GM21528 (cell line): ENCODE measurements around the gene RPIA.
A peak's percentile ranks its signal among the peaks of the same experiment; 100 is the strongest.
"Not testable (repeated sequence)": the region's sequence is repeated elsewhere in the genome, so short reads cannot be mapped to it uniquely, and the experiment has no call there.

Source experiments
- ATAC-seq: cut with Tn5 transposase; IDR thresholded peaks from one replicate; pipeline ENCODE4 v1.9.1; 2021; ENCODE audit warnings: mild to moderate bottlenecking, moderate library complexity; ENCODE audit not compliant: unreplicated experiment, low FRiP score

The RPIA gene

DNA sequence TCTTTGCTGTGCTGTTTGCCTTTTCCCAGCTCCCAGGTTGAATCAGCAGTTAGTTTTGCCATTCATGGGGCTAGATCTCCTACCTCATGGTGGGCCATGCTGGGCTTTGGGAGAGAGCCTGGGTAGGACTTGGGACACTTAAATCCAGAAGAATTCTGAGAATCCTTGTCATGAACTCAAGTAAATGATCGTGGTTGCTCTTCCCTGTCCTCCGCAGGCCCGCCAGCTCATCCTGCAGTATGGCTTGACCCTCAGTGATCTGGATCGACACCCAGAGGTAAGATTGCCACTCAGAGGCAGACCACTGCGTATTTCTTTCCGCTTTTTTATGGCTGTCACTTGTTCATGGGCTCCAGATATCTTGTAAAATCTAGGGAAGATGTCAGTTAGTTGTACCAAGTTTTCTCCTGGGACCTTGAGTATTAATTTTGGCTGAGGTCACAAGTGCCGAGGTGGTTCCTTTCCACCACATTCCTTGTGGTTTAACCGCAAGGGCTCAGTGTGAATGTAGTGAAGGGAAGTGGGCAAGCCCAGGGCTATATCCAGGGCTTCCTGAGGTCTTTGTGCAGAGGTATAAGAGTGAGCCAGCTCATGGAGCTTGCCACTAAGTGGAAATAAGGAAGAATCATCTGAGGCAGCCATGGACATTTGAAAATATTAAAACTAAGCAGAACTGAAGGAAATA, 37.7 kb downstream of the RPIA start:
- no peak for ATAC-seq

DNA sequence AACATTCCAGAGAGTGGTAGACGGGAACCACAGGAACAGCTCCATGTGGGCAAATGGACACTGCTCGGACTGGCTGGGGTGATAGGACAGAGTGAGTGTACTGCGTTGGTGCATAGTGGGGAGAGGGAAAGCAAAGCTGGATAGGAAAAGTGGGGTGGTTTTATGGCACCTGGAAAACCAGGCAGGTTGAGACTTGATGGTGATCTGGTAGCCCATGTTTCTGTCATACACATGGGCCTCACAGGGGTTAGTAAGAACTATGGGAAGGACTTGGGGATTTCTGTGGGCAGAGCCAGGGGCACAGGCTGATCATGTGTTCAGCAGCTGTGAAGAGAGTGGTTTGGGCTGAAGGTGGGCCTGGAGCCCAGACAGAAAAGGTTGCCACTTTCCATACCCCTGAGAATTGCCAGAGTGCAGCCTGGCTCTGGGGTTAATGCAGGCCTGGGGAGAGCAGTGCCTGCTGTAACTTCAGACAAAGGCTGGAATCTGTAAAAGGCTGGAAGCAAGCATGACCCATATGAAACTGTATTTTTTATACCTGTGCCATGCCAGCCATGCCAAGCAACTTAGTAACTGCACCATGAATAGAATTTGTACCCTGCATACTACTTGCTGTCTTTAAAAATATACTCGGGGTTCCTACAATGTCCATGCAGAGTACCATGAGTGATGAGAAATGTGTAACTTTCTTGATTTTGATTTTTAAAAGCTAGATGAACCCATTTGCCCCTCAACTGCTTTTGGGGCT, 41.9 kb downstream of the RPIA start:
- ATAC-seq = no peak

DNA sequence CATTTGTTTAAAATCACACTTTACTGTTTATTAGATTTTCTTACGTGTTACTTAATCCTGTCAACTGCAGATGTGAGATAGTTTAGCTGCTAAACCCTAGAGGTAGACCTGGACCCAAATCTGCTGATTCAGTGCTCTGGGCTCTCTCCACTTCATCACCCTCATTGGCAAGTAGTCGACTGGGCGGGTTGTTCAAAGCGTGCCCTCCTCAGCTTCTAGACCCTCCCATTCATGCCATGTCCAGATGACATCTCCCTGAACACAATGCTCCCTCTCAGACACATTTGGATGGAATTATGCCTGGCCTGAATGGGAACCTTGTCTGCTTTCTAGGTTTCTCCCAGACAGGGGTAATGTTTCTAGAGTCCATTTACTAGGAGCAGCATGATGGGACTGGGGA, 43.7 kb downstream of the RPIA start:
- ATAC-seq = no peak

DNA sequence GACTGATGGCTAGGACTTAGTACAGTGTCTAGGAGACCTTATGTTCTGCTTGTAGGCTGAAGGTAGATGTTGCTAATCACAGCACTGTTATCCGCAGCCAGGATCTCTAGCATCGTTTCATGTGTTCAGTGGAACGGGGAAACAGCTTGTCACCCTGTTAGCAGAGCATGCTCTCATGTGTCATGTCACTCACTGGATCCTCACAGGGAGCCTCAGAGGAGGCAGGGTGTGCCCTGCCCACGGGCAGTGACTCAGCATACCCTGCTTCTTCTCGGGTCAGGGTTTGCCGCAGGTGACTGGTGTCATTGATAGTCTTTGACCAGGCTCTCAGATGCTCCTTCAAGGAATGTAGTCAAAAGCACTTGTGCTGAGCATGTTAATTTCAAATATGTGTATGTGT, 44.4 kb downstream of the RPIA start:
- ATAC-seq = no peak

DNA sequence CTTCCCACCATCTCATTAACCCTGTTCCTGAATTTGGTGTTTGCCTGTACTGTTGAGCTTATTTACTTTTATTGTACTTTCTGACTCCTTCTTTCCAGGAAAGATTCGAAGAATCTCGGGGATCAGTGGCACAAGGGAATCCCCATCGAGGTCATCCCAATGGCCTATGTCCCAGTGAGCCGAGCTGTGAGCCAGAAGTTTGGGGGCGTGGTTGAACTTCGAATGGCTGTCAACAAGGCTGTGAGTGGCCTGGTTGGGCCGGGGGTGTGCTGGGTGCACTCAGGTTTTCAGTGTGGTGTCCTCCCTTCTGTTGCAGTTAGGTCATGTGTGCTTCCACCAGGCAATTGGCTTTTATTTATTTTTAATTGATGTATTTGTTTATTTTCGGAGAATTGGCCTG, 45.0 kb downstream of the RPIA start:
- no peak for ATAC-seq

DNA sequence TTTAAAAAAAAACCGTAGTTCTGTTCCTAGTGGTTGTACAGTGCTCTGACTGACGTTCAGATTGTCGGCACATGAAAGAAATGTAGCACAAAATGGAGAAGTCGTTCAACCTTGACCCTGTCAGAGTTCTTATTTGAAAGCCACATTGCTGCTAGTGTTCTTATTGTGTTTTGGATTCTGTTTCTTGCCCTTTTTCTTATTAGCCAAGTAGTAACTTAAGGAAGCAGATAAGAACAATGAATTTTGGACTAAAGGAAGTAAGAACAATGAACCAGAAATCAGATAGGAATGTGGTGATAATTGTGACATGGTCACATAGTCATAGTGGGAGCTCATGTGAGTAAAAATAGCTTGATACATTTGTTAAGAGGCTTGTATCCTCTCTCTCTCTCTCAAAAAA, 45.9 kb downstream of the RPIA start:
- ATAC-seq = no peak

DNA sequence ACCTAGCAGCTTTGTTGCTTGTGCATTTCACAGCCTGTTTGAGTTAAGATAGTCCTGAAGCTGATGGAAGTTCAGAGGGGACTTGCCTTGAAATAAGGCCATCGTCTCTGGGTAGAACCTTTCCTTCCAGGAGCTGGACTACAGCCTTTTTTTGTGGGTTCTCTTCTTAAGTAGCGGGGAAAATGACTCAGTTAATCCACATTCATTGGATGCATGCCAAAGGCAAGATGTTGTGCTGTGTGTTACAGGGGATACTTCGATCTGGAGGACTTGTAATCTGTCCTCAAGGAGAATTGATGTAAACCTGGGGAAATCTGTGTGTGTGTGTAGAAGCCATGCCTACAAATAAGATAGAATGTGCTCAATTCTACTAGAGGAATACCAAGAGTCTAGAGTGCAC, 46.8 kb downstream of the RPIA start:
- no peak for ATAC-seq

DNA sequence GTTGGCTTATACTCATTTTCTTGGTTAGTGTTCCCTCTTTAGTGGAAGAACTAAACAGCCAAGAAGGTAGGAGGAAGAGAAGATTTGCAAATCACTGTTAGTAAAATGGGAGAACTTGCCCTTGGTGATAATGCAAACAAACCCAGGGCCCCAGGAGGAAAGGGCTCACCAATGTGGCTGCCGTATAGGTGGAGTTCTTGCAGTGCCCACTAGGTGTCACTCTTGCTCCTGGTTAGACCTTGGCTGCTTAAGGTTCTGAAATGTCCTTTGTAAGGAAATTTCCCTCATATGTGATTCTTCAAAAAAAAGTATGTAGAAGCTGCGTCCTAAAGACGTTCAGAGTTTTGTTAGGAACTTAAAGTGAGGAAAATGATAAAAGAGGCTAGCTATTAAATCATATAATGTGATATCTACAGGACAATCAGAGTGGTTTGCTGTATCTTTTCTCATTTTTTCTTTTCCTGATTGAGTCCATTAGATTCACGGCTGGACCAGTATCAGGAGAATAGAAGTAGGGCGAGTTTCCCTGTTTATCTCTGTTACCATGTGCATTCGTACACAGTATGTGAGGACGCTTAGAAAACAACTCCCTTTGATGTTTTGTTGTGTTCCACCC, 48.6 kb downstream of the RPIA start:
- ATAC-seq = peak; percentile 88

DNA sequence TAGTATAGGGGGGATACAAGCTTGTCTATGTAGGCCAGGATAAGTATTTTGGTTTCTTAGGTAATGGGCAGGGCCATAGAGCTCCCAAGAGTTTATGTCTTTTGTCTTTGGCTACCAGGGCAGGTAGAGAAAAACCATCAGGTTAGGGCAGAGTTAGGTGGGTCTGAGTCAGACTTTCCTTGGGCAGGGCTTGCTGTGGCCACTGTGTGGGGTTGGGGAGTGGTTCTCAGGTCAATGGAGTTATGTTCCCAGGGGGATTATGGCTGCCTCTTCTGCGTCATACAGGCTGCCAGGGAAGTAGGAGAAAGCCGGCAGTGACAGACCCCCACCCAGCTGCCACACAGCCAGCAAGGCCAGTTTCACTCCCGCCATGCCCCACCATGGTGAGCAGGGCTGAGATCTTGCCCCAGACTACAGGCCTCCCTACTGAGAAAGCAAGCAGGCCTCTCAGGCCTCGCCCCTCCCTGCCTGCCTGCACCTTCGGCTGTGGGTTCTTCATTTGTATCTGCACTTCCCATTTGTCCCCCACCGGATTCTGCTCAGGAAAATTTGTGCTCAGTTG, 55.5 kb downstream of the RPIA start:
- no peak for ATAC-seq

DNA sequence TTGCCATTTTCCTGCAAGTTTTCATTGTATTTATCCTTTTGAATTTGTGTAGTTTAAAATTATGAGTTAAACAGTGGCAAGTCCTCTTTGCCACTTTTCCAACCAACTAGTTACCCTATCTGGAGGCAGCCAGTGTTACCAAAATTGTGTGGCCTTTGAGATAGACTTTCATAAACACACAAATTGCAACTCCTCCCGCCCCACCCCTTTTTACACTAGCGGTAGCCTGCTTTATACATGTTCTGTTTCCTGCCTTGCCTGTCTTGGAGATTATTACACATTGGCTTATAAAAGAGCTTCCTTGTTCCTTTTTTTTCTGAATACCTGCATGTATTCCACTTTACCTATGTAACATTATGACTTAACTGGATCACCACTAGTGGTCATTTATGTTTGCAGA, 56.5 kb downstream of the RPIA start:
- ATAC-seq = no peak

DNA sequence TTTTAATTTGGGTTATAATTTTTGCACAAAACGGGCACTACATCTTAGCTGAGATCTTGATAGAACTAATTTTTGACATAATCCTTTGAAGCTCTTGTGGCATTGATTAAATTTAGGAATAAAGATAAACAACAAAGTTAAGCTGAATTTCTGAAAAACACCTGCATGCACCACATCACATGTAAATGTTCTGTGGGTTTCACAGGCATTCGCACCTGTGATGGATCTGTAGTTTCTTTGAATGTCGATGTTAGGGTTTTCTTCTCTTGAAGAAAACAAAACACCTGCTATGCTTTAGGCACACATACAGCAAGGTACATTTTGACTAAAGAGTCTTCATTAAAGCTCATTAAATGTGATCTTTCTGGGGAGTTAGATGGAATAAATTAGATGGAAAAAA, 60.3 kb downstream of the RPIA start:
- ATAC-seq = no peak

DNA sequence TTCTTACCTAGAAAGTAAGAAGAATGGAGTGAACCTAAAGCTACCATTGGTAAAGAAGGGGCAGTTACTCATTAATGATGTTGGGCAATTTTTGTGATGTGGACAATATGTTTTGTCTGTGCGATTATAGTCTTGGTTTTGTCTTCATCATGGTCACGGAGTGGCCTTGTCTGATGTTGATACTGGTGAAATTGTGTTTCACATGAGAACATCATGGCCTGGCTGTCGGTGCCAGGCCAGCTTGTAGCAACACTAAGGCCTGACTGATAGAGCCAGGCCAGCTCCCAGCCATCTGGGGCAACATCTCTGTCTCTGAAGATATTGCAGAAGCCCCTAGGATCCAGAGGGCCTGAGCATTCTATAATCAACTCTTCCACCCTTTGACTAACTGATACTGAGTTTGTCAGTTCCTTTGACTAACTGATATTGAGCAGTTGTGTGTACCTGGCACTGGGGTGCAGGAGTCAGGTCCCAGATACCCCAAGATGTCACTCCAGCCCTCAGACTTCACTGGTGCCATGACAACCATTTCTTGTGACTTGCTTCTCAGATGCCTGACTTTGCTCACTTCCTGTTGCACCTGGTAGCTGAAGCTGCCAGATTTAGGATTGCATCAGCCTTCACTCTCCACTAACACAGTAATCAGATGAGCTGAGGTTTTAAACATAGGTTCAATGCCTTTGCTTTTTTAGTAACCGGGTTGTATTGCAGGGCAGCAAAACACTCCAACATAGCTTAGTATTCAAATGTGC, 62.5 kb downstream of the RPIA start:
- peak; percentile 91 for ATAC-seq

DNA sequence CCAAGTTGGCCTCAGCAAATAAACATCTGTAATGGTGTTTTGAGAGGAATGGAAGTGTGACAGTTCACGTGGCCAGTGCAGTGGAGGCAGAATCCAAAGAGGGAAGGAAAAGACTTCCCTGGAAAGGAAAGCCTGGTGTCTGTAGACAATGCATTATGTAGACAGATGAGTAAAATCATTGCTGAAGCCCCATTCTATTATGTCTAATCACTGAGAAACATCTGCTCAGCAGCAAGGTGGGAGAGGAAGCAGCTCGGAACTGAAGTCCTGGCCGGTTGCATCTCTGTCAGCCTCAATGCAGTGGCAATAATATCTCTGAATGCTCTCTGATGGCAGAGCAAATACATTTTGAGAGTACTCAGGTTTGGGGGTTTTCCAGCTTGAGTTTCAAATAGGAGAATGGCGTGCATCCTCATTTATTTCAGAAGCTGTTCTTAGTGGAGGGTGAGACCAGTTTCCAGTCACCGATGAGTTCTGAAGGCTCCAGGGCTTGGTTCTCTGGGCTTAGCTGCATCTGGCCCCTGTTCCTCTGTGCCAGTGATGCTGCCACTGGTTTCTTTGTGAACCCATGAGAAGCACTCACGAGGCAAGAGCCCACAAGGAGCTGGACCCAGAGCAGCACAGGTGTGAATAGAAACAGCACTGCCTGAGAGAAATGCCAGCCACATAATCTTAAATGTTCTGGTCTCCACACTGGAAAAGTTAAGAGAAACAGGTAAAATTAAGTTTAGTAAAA, 63.3 kb downstream of the RPIA start:
- peak; percentile 29 for ATAC-seq

DNA sequence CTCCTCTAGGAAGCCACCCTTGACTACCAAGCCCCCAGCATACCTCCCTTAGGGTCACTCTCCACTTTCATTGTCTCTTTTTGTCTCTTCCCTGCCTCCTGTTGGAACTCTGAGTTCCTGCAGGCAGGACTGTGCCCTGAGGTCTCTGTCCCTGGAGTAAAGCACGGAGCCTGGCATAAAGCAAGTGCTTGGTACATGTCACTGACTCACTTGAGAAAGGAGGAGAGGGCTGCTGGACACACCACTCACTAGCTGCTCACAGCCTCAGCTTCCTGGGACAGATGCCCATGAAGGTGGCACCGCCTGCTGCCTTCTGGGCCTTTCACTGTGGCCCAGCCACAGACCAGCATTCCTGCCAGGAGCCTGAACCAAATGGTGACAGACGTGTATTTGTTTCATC, 64.4 kb downstream of the RPIA start:
- no peak for ATAC-seq

DNA sequence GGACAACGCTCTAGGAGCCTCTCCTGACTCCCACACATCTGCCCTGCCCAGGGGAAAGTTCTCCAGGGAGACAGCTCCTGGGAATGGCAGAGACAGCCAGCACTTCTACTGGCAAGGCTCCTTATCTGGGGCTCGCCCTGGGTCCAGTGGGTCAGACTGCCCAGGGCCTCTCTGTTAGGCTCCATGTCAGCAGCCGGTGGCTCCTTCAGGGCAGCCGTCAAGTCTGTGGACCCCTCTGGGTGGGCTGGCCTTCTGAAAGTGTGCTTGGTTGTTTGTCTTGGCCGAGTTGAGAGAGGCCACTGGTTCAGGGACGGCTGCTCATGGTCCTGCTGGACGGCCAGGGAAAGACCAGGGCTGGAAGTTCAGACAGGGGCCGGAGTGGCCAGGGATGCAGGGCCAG, 65.6 kb downstream of the RPIA start:
- ATAC-seq = no peak

DNA sequence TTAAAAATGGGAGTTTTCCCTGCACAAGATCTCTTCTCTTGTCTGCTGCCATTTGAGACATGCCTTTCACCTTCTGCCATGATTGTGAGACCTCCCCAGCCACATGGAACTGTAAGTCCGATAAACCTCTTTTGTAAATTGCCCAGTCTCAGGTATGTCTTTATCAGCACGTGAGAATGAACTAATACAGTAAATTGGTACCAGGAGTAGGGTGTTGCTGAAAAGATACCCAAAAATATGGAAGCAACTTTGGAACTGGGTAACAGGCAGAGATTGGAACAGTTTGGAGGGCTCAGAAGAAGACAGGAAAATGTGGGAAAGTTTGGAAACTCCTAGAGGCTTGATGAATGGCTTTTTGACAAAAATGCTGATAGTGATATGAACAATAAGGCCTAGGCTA, 67.2 kb downstream of the RPIA start:
- ATAC-seq = not testable (repeated sequence)

DNA sequence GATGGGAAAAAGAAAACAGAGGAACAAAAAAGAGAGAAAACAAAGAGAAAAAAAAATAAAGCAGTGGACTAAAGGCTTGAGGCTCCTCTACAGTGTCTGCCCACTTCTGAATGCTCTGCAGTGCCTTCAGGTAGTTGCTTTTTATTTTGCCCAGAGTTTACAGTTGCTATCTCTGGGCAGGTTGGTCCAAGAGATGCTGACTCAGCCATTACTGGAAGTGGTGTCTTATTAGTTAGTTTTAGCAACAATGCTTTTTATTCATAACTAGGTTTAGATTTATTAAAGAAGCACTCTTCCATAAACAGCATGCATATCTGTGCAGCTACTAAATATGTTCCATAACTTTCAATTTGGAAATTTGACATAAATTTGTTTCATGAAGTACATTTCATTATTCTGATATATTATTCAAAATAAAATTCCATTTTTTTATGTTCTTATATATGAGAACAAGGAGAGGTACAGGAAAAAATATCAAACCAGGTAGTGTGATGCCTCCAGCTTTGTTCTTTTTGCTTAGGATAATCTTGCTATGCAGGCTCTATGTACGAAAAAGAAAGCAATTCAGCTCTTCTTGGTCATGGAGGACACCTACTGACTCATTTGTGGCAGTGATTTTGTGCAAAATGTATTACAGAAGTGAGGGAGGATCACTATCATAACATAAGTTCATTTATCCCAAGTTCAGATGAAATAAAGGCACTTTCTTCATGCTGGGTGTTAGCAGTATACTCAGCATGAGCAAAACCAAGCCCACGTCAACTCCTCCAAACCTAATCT, 69.5 kb downstream of the RPIA start:
- no peak for ATAC-seq

DNA sequence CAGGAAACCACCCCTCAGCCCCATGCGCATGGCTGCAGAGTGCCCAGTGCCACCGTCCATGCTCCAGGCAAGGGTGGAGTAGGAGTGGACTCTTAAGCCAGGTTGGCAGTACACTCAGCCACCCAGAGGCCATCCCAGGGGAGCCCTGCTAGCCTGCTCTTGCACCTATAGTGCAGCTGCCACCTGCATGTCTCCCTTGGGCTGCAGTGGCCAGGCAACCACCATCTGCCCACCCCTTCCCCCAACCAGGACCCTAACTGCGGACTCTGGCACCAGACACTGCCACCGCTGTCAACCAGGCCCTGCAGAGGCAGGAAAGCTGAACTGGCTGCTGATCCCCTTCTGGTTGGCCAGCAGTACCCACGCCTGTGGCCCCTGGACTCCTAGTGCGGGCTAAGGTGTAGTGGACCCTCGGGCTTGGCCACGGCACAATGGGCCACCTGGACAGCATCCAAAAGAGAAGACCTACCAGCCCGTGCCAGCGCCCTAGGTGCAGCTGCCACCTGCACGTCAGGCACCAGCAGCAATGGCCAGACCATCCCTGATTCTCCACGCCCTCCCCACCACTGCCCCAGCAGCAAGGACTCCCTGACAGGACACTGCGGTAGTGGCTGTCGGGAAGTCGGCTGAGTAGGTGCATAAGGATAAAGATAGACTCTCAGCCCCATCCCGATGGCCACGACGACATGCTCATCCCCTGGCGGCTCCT, 72.8 kb downstream of the RPIA start:
- ATAC-seq = no peak

DNA sequence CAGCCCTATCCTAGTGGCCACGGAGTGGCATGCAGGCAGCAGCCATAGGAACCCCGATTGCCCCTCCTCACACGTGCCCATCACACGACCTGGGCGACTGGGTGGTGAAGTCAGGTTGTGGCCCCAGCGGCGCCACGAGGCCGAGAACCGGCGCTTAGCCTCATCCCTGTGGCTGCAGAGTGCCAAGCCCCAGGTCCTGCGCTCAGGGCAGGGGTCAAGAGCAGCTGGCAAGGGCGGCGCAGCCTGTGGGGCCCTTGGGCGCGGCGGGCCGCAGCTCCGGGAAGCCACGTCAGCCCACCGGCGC, 73.3 kb downstream of the RPIA start:
- ATAC-seq = no peak
